HepG2 (cell line): Measurements from ENCODE around the gene COG4. TPM values are rescaled to one million over a fixed set of nuclear protein-coding genes. Genes with fewer than 3 reads are reported as not detected.

Experiments used
- ATAD3A ChIP-seq: sonication (generic); formaldehyde crosslinking; IDR thresholded peaks from 2 replicates; pipeline ENCODE4 v1.4.0; 2020; ENCODE audit warnings: missing genetic modification reagents
- BRF2 ChIP-seq: sonication (generic); formaldehyde crosslinking; IDR thresholded peaks from 2 replicates; pipeline ENCODE4 v1.8.1; 2022; ENCODE audit warnings: mild to moderate bottlenecking, missing genetic modification reagents
- DMTF1 ChIP-seq: sonication (generic); formaldehyde crosslinking; IDR thresholded peaks from 2 replicates; pipeline ENCODE4 v1.4.0; 2020; ENCODE audit warnings: mild to moderate bottlenecking, missing genetic modification reagents
- HNF4G ChIP-seq, 2 experiments: sonication (generic) in 1 of 2; formaldehyde crosslinking in 1 of 2; IDR thresholded peaks; 2 replicates each; pipeline versions ENCODE4 v1.4.0 to v1.6.1; 2011 to 2020; ENCODE audit warnings: borderline replicate concordance in 2 of 2, low read depth in 2 of 2, mild to moderate bottlenecking in 2 of 2, low read length in 1 of 2, missing genetic modification reagents in 1 of 2, moderate library complexity in 1 of 2
- KLF12 ChIP-seq: sonication (generic); formaldehyde crosslinking; IDR thresholded peaks from 2 replicates; pipeline ENCODE4 v1.4.0; 2020; ENCODE audit warnings: missing genetic modification reagents, borderline replicate concordance
- MED8 ChIP-seq: sonication (generic); formaldehyde crosslinking; IDR thresholded peaks from 2 replicates; pipeline ENCODE4 v1.8.1; 2023; ENCODE audit warnings: mild to moderate bottlenecking, missing genetic modification reagents; ENCODE audit not compliant: insufficient replicate concordance
- MYPOP ChIP-seq: sonication (generic); formaldehyde crosslinking; IDR thresholded peaks from 2 replicates; pipeline ENCODE4 v1.8.1; 2023; ENCODE audit warnings: mild to moderate bottlenecking, moderate library complexity, missing genetic modification reagents
- NFKBIZ ChIP-seq: IDR thresholded peaks from 2 replicates; pipeline ENCODE4 v1.6.1; 2018; ENCODE audit warnings: missing genetic modification reagents, missing compliant biosample characterization
- PAF1 ChIP-seq: IDR thresholded peaks from 2 replicates; pipeline ENCODE4 v1.6.1; 2016; ENCODE audit warnings: missing genetic modification reagents, missing compliant biosample characterization
- PHF8 ChIP-seq: sonication (generic); formaldehyde crosslinking; IDR thresholded peaks from 2 replicates; pipeline ENCODE4 v1.5.0; 2020; ENCODE audit warnings: missing genetic modification reagents
- SMAD9 ChIP-seq: sonication (generic); formaldehyde crosslinking; IDR thresholded peaks from 2 replicates; pipeline ENCODE4 v1.5.1; 2020; ENCODE audit warnings: mild to moderate bottlenecking, missing genetic modification reagents
- SMARCC2 ChIP-seq: fragments of 450-650 bp; IDR thresholded peaks from 2 replicates; pipeline ENCODE4 v1.6.1; 2017; ENCODE audit warnings: antibody characterized with exemption, mild to moderate bottlenecking
- ZBTB7B ChIP-seq: sonication (generic); formaldehyde crosslinking; IDR thresholded peaks from 2 replicates; pipeline ENCODE4 v1.4.0; 2020; ENCODE audit warnings: missing genetic modification reagents
- ZNF256 ChIP-seq: sonication (generic); formaldehyde crosslinking; conservative IDR thresholded peaks from 2 replicates; pipeline ENCODE4 v1.4.0; 2020; ENCODE audit warnings: missing genetic modification reagents
- ZNF501 ChIP-seq: sonication (generic); formaldehyde crosslinking; IDR thresholded peaks from 2 replicates; pipeline ENCODE4 v1.5.1; 2020; ENCODE audit warnings: mild to moderate bottlenecking, moderate library complexity, missing genetic modification reagents
- ZNF660 ChIP-seq: sonication (generic); formaldehyde crosslinking; IDR thresholded peaks from 2 replicates; pipeline ENCODE4 v1.5.1; 2020; ENCODE audit warnings: mild to moderate bottlenecking, low read depth, missing genetic modification reagents, borderline replicate concordance
- ZZZ3 ChIP-seq: sonication (generic); formaldehyde crosslinking; IDR thresholded peaks from 2 replicates; pipeline ENCODE4 v1.4.0; 2020; ENCODE audit warnings: missing genetic modification reagents, mild to moderate bottlenecking, borderline replicate concordance
- polyA plus RNA-seq, 8 experiments: library from polyadenylated mRNA; depleted of rRNA in 3 of 8; stranded (reverse) in 7 of 8; unstranded in 1 of 8; fragments of >200 nt; fragmentation: Illumina TruSeq in 4 of 8; extraction: Trizol in 4 of 8; gene quantifications; 2 replicates each; pipeline versions ENCODE4 v1.2.1 to v1.2.3, GENCODE V29; 2011 to 2016; ENCODE audit warnings: low read depth in 4 of 8, missing spikeins in 1 of 8, mixed read lengths in 1 of 8; ENCODE audit not compliant: insufficient read depth in 1 of 8
- total RNA-seq, 5 experiments: library from RNA; depleted of rRNA; stranded (reverse); fragments of >200 nt; fragmentation: Illumina TruSeq; extraction: Trizol; gene quantifications; 2 replicates each; pipeline ENCODE4 v1.2.3, GENCODE V29; 2016; ENCODE audit warnings: low read depth in 1 of 5
- TF ChIP-seq, protein P1 (sequence below): sonication (generic); formaldehyde crosslinking; IDR thresholded peaks from 2 replicates; pipeline ENCODE4 v1.4.0; 2020; ENCODE audit warnings: missing genetic modification reagents, borderline replicate concordance
- TF ChIP-seq, protein P2 (sequence below): sonication (generic); formaldehyde crosslinking; IDR thresholded peaks from 2 replicates; pipeline ENCODE4 v1.8.1; 2023; ENCODE audit warnings: mild to moderate bottlenecking, missing genetic modification reagents

Gene COG4
- total and polyA plus RNA-seq, 2 of the 13 experiments (the other 11 are each of a cell fraction or from before 2014, with no cell fraction given) = 51.1 to 73.8 TPM

GRCh38 chr16:70438969-70439862, 84.1 kb downstream of the COG4 start, which contains the start of gene ST3GAL2 (continued):
- TF ChIP-seq MYPOP (CRISPR knock-in tag) = no peak; the same call in 1 of the 2 replicates
- no peak; the same call in none of the 2 replicates for TF ChIP-seq KLF12 (CRISPR knock-in tag)
- TF ChIP-seq SMAD9 = 0 out of 2 replicates have a peak, but pooled peaks have one; percentile 17
- no peak for TF ChIP-seq PAF1 (CRISPR knock-in tag)
- TF ChIP-seq, protein P1, sequence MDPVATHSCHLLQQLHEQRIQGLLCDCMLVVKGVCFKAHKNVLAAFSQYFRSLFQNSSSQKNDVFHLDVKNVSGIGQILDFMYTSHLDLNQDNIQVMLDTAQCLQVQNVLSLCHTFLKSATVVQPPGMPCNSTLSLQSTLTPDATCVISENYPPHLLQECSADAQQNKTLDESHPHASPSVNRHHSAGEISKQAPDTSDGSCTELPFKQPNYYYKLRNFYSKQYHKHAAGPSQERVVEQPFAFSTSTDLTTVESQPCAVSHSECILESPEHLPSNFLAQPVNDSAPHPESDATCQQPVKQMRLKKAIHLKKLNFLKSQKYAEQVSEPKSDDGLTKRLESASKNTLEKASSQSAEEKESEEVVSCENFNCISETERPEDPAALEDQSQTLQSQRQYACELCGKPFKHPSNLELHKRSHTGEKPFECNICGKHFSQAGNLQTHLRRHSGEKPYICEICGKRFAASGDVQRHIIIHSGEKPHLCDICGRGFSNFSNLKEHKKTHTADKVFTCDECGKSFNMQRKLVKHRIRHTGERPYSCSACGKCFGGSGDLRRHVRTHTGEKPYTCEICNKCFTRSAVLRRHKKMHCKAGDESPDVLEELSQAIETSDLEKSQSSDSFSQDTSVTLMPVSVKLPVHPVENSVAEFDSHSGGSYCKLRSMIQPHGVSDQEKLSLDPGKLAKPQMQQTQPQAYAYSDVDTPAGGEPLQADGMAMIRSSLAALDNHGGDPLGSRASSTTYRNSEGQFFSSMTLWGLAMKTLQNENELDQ (CRISPR knock-in tag) = no peak
- no peak for TF ChIP-seq ZNF660 (CRISPR knock-in tag)
- peak; percentile 61 for TF ChIP-seq MED8 (CRISPR knock-in tag)
- TF ChIP-seq ZZZ3 (CRISPR knock-in tag) = peak; percentile 61; the same call in 1 of the 2 replicates
- no peak for TF ChIP-seq ZNF256 (CRISPR knock-in tag)
- TF ChIP-seq BRF2 (CRISPR knock-in tag) = no peak
- TF ChIP-seq ATAD3A = no peak
- TF ChIP-seq HNF4G (IDR thresholded peaks at IDR 0.05; ENCODE audit: borderline replicate concordance, low read depth, low read length) = peak; percentile 43; the same call in 1 of the 2 replicates
- TF ChIP-seq HNF4G (CRISPR knock-in tag; IDR thresholded peaks at IDR 0.05; ENCODE audit: borderline replicate concordance, low read depth) = peak; percentile 79
- TF ChIP-seq NFKBIZ (CRISPR knock-in tag) = no peak
- TF ChIP-seq, protein P2, sequence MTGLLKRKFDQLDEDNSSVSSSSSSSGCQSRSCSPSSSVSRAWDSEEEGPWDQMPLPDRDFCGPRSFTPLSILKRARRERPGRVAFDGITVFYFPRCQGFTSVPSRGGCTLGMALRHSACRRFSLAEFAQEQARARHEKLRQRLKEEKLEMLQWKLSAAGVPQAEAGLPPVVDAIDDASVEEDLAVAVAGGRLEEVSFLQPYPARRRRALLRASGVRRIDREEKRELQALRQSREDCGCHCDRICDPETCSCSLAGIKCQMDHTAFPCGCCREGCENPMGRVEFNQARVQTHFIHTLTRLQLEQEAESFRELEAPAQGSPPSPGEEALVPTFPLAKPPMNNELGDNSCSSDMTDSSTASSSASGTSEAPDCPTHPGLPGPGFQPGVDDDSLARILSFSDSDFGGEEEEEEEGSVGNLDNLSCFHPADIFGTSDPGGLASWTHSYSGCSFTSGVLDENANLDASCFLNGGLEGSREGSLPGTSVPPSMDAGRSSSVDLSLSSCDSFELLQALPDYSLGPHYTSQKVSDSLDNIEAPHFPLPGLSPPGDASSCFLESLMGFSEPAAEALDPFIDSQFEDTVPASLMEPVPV (CRISPR knock-in tag) = peak; percentile 92; the same call in 1 of the 2 replicates
- peak; percentile 84 for TF ChIP-seq ZNF501 (CRISPR knock-in tag)
- TF ChIP-seq SMARCC2 = no peak
- no peak for TF ChIP-seq ZBTB7B (CRISPR knock-in tag)
- TF ChIP-seq DMTF1 (CRISPR knock-in tag) = no peak
- TF ChIP-seq PHF8 (CRISPR knock-in tag) = peak; percentile 77
